COR-L47 (cell line): ENCODE results near the gene AKNAD1.

Experiments used
- DNase-seq: peaks from one replicate; lab custom pipeline; 2025; lab: John Stamatoyannopoulos, UW

Gene AKNAD1

DNA sequence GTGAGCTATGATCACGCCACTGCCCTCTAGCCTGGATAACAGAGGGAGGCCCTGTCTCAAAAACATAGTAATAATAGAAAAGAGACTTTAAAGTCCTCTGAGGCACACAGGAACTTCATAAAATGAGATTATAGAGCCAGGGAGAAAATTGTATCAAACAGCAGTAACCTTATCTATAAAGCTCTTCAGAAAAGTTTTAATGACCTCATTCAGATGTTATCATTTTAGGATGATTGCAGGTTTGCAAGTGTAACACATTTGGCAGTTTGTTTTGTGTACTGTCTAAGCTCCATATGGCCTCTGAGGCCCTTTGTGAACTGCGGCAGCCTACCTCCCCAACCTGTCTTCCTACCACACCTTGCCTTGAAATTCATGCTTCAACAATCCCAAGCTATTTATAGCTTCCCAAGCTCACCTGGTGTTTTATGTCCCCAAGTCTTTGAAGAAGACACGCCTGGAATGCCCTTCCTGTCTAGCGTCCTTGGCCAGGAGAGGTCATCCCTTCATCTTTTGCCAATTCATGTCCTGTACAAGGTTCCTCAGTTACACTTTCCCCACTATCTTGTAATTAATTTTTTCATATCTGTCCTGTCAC lies 8.5 kb upstream of the AKNAD1 start:
- DNase-seq = no peak

DNA sequence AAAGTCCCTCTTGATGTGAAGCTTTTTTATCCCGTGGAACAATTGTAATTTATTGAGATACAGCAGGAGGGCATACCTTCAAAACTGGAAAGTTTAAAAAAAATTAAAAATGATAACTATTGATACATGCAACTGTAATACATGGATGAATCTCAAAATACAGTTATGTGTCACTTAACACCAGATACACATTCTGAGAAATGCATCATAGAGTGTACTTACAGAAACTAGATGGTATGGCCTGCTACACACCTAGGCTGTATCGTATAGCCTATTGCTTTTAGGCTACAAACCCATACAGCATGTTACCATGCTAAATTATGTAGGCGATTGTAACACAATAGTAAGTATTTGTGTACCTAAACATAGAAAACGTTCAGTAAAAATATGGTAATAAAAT lies 7.1 kb upstream of the AKNAD1 start:
- DNase-seq = no peak

DNA sequence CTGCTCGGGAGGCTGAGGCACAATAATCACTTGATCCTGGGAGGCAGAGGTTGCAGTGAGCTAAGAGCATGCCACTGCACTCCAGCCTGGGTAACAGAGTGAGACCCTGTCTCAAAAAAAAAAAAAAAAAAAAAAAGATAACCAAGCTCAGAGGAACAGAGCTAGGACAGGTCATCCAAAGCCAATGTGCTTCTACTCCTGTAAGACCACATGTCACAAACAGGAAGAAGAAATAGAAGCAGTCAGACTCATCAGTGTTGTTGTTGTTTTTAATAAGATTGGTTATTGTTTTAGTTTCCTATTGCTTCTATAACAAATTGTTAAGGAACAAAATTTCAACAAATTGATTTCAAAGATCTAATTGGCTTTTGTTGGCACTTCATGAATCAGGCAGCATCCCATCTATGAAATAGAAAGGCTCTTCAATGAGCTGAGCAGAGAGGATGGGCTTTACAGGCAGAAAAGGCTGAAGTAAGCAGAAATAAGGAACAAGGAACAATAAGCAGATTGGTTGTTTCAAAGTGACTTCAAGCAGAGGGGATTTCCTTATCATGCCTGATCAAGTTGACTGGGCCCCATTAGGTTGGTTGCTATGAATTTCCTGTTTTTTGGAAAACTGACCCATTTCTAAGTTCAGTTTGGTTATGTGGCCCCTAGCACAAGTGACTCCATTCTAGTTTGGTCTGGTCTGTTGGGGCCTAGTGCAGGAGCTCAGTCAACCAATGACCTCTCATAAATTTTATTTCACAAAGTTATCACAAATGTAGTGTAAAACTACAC lies 6.0 kb upstream of the AKNAD1 start:
- DNase-seq = no peak

DNA sequence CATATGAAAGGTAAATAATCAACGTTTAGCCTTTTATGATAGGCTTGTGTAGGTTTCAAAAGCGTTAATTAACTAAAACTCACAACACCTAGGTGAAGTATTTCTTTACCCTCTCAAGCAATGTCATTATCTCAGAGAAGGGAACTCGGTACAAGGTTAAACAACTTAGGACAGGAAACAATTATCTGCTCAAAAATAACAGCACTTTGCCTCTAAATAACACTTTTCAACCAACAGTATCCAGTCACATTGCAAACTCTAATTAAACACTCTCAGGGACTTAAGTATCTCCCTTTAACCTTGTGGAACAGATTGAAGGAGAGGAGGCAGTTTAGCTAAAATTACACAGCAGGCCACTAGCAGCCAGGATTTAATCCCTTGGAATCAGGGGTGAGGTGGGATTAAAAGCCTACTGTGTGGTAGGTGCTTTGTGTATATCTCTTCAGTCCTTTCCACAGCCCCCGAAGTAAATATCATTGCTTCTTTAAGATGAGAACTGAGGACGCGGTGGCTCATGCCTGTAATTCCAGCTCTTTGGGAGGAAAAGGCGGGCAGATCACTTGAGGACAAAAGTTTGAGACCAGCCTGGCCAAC lies 5.2 kb upstream of the AKNAD1 start:
- no peak for DNase-seq

DNA sequence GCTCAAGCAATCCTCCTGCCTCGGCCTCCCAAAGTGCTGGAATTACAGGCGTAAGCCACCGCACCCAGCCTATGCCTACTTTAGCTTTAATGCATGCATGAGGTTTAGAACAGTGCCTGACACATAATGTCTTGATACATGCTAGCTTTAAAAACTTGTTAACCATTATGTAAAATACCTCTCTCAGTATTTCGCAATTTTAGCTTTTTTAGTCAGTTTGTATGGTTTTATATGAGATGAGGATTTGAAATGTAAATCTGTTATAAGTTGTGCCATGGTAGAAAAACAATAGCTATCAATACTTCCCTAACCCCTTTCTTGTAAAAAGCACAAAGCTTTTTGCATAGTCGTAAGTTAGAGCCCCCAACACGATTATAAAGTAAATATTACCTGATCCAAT lies 4.7 kb upstream of the AKNAD1 start:
- DNase-seq = no peak

DNA sequence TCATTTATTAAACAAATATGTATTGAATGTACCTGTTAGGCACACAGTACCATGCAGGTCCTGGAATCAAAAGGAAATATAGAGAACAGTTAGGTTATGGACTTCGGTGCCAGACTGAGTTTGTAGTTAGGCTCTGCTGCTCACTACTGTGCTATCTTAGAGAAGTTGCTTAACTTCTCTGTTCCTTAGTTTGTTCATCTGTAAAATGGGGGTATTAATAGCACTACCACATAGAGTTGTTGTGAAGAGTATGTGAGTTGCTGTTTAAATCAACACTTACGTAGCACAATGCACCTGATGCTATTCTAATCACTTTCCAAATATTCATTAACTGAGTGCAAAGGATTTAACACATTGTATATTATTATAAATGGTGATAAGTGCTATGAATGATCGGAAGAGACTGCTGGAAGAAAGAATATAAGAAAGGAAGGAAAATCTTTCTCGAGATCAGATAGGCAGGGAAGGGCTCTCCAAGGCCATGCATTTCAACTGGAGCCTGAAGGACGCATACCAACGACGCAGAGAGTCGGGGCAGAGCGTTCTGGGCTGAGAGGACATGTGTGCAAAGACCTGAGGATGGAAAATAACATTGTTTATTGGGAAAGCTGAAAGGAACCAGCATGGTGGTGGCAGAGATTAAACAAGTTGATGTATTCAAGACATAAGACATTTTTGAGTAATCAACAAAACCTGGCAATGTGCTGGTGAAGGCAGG lies 3.5 kb upstream of the AKNAD1 start:
- no peak for DNase-seq

DNA sequence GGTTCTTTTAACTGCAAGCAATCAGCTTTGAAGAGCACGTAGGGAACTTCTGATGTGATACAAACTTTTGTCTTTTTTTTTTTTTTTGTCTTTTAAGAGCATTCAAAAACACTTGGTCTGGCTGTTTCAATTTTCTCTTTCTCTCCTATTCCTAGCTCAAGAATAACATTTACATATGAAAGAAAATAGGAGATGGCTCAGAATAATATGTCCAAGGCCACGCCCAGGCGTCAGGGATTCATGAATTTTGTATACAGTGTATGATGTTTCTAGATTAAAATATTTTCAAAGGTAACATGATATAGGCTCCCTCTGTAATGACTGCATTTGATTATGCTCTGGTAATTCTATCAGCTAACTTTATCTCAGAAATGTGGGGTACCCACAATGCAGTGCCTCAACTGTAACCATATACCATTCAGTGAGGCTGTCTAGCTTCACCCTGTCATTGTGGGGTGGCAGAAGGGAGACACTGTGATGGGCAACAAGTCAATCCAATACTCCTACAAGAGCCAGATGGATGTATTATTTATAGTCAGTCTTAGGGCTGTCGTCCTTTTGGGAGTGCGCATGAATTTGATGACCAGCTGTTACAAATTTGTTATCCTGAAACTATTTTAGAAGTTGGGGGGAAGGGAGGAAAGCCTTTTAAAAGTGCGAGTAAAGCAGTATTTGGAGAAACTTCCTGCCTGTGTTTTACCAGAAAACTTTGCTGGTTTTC lies 1.5 kb upstream of the AKNAD1 start:
- DNase-seq = no peak

DNA sequence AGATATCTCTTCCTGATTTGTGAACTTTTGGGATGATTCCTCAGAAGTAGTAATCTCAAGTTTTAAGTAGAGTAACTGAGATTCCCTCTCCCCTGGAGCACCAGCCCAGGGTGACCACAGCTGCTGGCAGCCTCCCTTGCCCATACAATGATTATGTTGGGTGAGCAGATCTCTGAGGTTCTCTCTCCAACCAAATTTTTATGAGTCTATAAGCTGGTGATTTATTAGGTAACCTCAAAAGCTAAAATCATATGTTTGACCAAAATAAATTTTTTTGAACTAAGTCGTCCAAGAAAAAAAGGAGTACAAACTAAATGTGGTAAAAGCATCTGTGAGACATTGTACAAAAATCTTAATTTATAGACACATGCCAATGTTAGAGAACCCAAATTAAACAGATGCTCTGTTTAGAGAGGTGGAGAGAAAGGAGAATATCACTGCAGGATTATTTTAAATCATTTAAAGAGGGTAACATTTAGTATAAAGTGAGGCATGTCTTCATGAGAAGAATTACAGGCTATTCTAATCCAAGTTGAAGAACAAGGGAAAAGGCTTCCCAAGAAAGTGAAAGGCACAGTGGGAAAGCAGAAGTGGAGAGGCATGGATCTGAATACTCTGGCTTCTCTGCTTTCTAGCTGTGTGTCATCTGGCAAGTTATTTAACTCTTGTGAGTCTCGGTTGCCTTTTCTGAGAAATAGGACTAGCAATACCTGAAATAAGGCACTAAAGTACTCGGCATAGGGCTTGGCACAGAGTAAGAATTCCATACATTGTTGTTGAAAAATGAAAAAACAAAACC lies 2.5 kb downstream of the AKNAD1 start:
- DNase-seq = no peak

DNA sequence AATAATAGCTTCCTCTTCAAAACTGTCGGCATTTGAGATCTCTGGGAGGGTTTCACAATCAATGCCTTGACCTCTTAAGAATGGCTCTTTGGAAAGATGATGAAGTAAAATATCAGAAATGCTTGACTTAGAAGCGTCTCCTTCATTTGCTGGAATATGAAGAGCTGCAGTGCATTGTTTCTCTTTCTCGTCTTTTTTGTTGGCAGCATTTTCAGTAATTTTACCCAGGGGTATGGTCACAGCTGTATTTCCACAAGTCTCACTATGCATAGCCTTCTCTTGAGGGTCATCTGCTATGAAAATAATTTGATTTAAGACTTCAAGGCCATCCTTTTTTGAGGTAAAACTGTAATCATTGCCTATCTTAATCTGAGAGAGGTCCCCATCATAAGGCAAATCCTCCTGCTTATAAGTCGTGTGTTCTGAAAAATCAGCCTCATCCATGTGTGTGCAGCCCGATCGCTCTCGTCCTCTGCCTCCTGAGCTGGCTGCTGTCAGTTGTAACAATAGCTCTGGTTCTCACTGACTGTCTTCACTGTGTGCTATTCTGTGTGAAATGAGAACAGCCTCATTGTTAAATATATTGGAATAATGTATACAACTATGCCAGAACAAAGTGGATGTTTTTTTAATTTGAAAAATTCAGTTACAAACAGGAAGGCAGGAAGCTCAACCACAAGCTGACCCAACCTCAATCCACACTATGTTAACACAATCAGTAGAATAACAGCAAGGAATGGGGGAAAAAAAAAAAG lies 4.5 kb downstream of the AKNAD1 start:
- no peak for DNase-seq

DNA sequence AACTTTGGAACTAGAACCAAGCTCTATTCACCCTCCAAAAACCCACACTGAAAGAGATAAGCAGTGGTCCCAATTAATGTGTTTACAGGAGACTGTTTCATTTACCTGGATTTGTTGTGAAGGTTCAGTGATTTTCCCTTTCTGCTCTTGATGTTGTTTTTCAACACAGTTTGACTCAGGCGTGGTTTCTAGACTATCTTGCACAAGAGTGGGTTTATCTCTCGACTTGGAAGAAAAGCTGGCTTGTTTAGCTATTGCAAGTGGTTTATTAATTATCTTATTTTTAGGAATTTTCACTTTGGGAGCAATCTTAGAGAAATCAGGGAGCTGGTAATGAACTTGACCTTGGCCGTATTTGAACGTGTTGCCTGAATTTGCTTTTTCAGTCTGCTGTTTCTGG lies 5.3 kb downstream of the AKNAD1 start:
- no peak for DNase-seq

DNA sequence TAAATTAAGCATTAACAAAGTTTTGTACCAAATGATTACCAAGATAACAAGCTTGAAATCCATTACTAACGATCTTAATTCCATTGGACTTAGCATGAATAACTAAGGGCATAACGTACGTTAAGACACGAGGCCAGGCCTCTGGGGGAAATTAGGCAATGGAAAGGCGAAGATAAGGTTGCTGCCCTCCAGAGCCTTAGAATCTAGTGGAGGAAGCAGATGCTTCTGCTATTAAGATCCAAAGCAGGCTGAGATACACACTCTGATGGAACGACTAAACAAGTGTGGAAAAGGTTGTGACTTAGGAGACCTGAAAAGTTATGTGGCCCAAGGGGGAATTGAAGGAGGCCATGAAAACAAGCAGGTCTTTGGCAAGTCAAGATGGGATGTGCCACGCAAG lies 6.0 kb downstream of the AKNAD1 start:
- no peak for DNase-seq

DNA sequence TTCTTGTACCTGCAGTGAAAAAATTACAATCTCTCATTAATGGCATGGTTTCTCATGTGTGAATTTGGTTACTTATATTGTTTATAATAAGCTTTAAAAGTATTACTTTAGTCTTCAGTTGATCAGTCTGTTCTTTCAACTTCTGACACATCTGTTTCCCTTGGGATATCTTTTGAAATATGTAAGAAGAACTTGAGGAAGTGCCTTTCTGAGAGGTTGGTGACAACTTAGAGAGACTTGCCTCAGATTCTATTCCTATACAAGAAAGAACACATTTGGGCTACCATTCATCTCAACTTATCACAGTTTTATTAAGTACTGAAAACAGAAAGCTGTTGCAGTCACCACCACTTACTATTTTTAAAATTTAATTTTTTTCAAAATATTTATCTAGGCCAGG lies 8.1 kb downstream of the AKNAD1 start:
- no peak for DNase-seq

DNA sequence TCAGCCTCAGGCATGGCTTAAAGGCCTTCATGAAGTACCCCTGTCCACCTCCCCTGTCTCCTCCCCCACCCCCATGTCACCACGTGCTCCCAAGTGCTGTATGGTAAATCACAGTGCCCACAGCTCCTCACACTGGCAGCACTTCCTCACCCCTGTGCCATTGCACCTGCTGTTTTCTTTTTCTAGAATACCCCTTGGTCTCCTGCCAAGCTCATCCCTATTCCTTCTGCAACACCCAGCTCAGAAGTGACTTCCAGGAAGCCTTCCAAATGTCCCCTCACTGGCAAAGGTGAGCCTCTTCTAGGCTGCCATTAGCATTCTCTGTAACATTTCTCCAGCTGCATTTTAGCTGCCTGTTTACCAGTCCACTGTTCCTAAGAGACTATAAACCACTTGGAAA lies 9.4 kb downstream of the AKNAD1 start:
- DNase-seq = peak; percentile 13

DNA sequence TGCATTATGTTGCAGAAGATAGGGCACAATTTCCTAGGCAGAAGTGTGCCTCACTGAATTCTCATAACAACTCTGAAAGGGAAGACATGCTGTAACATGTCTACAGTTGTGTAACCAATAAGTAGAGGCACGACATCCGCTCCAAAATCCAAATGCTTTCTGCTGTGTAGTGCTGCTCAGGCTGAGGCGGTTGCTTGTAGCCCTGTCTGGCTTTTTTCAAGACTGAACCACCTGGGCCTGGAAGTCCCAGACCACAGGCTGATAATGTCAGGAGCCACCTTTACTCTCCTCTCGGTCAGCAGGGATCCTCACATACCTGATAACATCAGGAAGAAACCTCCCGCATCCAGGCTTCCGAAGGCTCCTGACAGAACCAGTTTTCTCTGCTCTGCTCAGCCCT lies 10.9 kb downstream of the AKNAD1 start:
- DNase-seq = no peak

DNA sequence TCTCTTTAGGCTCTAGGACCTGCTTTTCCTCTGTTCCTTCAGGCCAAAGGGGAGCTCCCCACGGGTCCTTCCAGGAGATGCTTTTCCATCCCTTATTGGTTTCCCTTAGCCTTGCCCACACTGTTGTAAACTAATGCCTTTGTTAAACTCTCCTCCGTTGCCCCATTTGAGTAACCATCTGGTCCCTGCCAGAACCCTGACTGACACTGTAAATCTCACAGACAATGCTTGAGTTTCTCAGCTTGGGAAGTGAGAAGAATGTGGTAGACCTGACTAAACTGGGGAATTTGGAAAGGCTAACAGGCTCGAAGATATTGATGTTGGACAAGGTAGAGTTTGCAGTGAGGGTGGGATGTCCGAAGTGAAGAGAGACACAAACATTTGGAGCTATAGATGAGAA lies 11.4 kb downstream of the AKNAD1 start:
- DNase-seq = no peak

DNA sequence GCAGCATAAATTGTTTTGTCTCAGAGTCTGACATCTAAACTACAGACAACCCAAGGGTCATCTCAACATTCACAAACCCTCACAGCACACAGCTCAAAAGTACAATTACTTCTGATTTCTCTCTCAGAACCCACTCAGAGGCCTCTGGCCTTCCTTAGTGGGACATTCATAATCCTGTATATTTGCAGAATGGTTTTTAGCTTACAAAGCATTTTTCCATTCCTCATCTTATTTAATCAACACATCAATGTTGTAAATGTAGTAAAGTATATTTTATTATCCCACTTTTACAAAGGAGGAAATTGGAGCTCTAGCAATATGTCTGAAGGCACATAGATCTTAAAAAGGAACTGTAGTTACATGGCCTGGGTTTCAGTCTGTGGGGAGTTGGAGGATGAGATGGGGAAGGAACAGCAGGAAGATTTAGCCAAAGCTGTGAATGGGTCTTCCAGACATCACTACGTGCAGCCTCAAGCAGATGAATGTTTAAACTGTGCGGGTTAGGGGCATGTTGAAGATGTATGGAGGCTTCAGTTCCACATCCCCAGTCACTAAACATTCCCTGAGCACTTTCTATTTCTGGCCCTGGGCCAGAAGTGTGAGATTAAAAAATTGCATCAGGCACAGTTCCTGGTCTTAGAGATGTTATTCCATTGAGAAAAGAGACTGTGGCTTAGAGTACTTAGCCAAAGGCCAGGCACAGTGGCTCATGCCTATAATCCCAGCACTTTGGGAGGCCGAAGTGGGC lies 13.3 kb downstream of the AKNAD1 start:
- no peak for DNase-seq

DNA sequence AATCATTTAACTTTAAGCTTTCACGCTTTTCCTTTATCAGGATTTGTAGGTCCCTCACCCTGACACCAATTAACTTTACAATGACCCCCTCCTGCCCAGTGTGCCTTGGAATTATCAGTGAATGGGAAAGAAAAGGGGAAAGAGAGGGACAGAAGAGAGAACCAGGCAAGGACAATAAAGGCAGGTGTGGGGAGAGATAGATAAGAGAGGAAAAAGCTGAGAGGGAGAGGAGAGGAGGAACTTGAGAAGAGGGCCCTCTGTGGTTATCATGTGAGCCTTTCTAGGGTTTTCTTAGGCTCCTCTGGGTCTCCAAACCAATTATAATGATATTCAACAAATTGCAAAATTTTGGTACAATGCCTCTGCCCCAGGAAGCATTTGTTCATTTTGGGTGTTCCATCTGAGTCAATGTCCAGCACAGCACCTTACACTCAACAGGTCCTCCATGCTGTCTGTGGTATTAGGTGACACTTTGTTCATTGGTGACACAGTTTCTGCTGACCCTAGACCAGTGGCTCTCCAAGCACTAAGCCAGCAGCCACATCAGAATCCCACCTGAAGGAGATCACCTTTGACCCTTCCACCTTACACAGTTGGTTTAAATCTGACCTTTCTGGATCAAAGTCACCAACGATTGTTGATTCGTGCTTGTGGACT lies 14.2 kb downstream of the AKNAD1 start:
- DNase-seq = no peak

DNA sequence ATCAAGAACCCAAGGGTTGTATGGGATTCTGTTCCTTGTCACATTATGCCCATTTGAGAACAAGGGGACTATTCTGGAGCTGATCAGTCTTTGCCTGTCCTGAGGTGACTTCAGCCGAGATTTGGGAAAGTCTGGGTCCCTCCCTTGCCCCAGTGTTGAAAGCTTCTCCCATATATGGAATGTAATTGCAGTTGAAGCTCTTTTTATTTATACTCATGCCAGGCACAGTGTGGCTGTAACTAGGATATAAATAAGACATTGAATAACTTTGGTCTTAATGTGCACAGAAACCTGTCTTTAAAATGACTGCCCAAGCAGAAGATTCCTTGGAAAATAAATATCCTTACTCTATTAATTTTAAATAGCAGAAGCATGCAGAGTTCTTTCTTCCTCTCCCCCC lies 15.2 kb downstream of the AKNAD1 start:
- DNase-seq = no peak

DNA sequence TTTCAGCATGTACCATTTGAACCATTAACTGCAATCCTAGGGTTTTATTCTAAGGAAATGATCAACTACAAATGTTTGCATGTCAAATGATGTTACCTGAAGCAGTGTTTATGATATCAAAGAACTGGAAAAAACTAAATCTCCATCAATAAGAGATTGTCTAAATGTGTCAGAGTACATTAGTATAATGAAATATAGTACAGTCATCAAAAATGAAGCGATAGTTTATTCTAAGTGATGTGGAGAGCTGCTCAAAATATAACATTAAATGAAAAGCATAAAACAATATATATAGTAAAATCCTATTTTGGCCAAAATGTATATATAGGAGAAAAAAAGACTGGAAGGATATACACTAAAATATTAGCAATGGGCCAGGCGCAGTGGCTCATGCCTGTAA lies 24.0 kb downstream of the AKNAD1 start:
- DNase-seq = no peak

DNA sequence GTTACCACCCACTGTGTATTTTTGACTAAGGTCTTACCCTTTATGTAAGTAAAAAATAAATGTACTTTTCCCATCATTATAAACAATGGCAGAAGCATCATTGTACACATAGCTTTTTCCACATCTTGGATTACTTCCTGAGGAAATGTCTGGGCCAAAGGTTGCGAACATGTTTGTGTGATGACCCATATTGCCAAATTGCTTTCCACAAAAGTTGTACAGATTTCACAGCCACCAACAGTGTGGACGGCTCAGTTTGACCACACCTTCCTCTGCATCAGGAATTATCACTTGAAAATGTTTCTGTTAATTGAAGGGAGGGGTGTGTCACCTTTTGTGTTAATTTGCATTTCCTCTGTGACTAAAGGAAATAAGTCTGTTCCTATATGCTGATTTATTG lies 25.7 kb downstream of the AKNAD1 start:
- DNase-seq = no peak
